Ovary (tissue), 3 donors: Measurements from ENCODE around the gene AEN.

Source experiments
- EP300 ChIP-seq: sonication (generic); formaldehyde crosslinking; IDR thresholded peaks from one replicate; pipeline ENCODE4 v1.6.1; 2017; ENCODE audit warnings: antibody characterized with exemption
- POLR2A ChIP-seq: fragments of 450-650 bp; IDR thresholded peaks from one replicate; pipeline ENCODE4 v1.6.1; 2017; ENCODE audit warnings: antibody characterized with exemption, mild to moderate bottlenecking, moderate library complexity
- TF ChIP-seq, protein P1 (sequence below), 3 donors: fragments of 450-650 bp in 2 of 3; fragments of 200-600 bp in 1 of 3; IDR thresholded peaks; one replicate each; pipeline versions ENCODE4 v1.5.1 to v1.8.0; 2016 to 2022; ENCODE audit warnings: antibody characterized with exemption in 3 of 3, mild to moderate bottlenecking in 1 of 3
- donor health status: DM: no; HTN: no; CAD: no.

DNA sequence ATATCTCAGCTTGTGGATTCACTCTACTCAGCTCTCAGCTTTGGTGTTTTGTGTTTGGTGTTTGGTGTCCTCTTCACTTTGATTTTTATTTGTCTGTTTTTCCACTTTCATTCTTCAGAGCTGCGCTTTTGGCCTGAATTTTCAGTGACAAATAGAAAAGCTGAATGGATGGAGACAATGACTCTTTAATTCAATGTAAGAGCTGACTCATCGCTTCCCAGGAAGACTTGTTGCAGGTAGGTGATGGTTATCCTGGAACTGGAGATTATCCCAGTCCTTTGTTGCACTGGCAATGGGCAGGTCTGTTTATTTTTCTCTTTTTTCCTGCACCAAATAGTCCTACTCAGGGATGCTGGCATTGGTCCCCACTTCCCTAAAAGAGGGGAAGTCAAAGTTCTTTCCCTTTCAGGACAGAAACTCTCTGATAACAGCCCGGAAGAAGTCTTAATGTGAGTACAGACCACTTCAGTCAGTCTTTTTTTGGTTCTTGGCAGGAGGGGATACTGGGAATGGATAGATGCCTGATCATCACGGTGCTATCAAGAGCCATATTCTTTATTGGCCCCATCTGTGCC, 12.4 kb upstream of the AEN start:
- TF ChIP-seq POLR2A (no peak), EP300 (no peak)
- TF ChIP-seq, protein P1, sequence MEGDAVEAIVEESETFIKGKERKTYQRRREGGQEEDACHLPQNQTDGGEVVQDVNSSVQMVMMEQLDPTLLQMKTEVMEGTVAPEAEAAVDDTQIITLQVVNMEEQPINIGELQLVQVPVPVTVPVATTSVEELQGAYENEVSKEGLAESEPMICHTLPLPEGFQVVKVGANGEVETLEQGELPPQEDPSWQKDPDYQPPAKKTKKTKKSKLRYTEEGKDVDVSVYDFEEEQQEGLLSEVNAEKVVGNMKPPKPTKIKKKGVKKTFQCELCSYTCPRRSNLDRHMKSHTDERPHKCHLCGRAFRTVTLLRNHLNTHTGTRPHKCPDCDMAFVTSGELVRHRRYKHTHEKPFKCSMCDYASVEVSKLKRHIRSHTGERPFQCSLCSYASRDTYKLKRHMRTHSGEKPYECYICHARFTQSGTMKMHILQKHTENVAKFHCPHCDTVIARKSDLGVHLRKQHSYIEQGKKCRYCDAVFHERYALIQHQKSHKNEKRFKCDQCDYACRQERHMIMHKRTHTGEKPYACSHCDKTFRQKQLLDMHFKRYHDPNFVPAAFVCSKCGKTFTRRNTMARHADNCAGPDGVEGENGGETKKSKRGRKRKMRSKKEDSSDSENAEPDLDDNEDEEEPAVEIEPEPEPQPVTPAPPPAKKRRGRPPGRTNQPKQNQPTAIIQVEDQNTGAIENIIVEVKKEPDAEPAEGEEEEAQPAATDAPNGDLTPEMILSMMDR (IDR thresholded peaks at IDR 0.05), result no peak
